OCI-LY3 (cell line): ENCODE data around the gene CRYBB2.

Experiments
- CTCF ChIP-seq: fragments of 200-600, 300-600 bp; sonication (generic); IDR thresholded peaks from 2 replicates; pipeline ENCODE4 v1.5.1; 2014; ENCODE audit warnings: antibody characterized with exemption, low read length, low read depth
- EZH2phosphoT487 ChIP-seq: fragments of 200-600 bp; shearing (Covaris generic); IDR thresholded peaks from 2 replicates; pipeline ENCODE4 v1.6.1; 2018; ENCODE audit warnings: antibody characterized with exemption, mixed run types, low read depth

DNA sequence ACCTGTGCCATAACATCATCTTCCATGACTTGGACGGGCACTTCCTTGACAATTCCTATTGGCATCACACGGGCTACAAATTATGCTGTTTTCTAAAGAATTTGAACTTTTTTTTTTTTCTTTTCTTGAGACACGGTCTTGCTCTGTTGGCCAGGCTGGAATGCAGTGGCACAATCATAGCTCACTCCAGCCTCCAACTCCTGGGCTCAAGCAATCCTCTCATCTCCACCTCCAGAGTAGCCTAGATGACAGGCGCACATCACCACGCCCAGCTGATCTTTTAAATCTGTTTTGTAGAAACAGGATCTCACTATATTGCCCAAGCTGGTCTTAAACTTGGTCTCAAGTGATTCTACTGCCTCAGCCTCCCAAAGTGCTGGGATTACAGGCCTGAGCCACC is 23.1 kb upstream of the CRYBB2 start:
- no peak for TF ChIP-seq CTCF
- TF ChIP-seq EZH2phosphoT487: no peak
